HFF-Myc (cell line): ENCODE data around the gene SART1.

ENCODE experiments used
- DNase-seq: peaks from one replicate; pipeline ENCODE4 v3.0.0-alpha.2; 2011; ENCODE audit warnings: low read depth; ENCODE audit errors: extremely low read depth
- H3K4me3 ChIP-seq: replicated peaks from 2 replicates; pipeline ENCODE4 v1.5.1; 2011; ENCODE audit warnings: low read depth, mild to moderate bottlenecking, control low read depth, low read length
- TF ChIP-seq, protein P1 (sequence below): IDR thresholded peaks from 2 replicates; pipeline ENCODE4 v1.5.1; 2012; ENCODE audit warnings: mild to moderate bottlenecking, low read depth, low read length, control low read depth; ENCODE audit errors: missing control alignments

The SART1 gene

GRCh38 chr11:65965986-65966762 lies 4.6 kb downstream of the SART1 start:
- DNase-seq: no peak
- TF ChIP-seq, protein P1, sequence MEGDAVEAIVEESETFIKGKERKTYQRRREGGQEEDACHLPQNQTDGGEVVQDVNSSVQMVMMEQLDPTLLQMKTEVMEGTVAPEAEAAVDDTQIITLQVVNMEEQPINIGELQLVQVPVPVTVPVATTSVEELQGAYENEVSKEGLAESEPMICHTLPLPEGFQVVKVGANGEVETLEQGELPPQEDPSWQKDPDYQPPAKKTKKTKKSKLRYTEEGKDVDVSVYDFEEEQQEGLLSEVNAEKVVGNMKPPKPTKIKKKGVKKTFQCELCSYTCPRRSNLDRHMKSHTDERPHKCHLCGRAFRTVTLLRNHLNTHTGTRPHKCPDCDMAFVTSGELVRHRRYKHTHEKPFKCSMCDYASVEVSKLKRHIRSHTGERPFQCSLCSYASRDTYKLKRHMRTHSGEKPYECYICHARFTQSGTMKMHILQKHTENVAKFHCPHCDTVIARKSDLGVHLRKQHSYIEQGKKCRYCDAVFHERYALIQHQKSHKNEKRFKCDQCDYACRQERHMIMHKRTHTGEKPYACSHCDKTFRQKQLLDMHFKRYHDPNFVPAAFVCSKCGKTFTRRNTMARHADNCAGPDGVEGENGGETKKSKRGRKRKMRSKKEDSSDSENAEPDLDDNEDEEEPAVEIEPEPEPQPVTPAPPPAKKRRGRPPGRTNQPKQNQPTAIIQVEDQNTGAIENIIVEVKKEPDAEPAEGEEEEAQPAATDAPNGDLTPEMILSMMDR: no peak
- no peak overlapping the region for H3K4me3 ChIP-seq

GRCh38 chr11:65967329-65967934 lies 5.9 kb downstream of the SART1 start:
- no peak overlapping the region for H3K4me3 ChIP-seq
- DNase-seq: no peak
- TF ChIP-seq, protein P1: no peak

GRCh38 chr11:65968600-65969482 lies 7.3 kb downstream of the SART1 start:
- no peak for DNase-seq
- H3K4me3 ChIP-seq: no peak overlapping the region

DNA sequence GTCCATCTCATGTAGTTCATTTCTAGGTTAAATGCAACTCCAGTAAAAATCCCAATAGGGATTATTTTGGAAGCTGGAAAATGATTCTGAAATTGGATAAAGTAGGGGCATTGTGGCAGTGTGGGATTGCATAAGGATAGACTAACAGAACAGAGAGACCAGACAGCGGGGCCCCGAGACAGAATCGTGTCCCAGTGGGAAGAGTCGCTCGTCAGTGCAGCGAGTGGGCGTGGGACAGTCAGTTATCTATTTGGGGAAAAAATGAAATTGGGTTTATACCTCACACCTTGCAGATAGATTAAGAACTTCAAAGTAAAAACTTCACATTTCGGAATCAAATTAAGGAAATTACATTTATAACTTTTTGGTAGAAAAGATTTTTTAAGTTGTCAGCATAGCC lies 10.6 kb downstream of the SART1 start:
- TF ChIP-seq, protein P1: no peak
- no peak for DNase-seq
- H3K4me3 ChIP-seq: no peak overlapping the region

More at GRCh38 chr11:65968600-65969482, 7.3 kb downstream of the SART1 start:
- TF ChIP-seq, protein P1: no peak

GRCh38 chr11:65973439-65974110 lies 12.0 kb downstream of the SART1 start:
- TF ChIP-seq, protein P1: no peak
- DNase-seq: no peak
- no peak overlapping the region for H3K4me3 ChIP-seq

GRCh38 chr11:65975771-65976170 lies 14.2 kb downstream of the SART1 start:
- TF ChIP-seq, protein P1: no peak
- no peak for DNase-seq

More at GRCh38 chr11:65975771-65976170, 14.2 kb downstream of the SART1 start:
- no peak overlapping the region for H3K4me3 ChIP-seq
